ENCODE results near the gene ZDHHC24.

- TF ChIP-seq CTCF (conservative IDR thresholded peaks at IDR 0.05; ENCODE audit: low read length), result no peak
- no peak for TF ChIP-seq EZH2phosphoT487 (IDR thresholded peaks at IDR 0.05; ENCODE audit: borderline replicate concordance)
Measured at GRCh38 chr11:66559866-66560676, 14.2 kb upstream of the ZDHHC24 start.

Measured in Loucy (cell line).